Fibroblast of skin of abdomen (primary cell): Measurements from ENCODE around the gene BMP6. TPM values are rescaled to one million over a fixed set of nuclear protein-coding genes. Genes with fewer than 3 reads are reported as not detected.

Experiments
- DNase-seq: peaks from one replicate; pipeline ENCODE4 v3.0.0-alpha.2; 2013
- polyA plus RNA-seq, 2 experiments: library from polyadenylated mRNA; unstranded; fragments of 120-200 nt; gene quantifications; one replicate each; pipeline ENCODE4 v1.2.1, GENCODE V29; 2013; ENCODE audit not compliant: insufficient read length in 2 of 2

BMP6 gene
- 1.3 TPM for polyA plus RNA-seq (2013, experiment 1 of 2; ENCODE audit: insufficient read length)
- polyA plus RNA-seq (2013, experiment 2 of 2; ENCODE audit: insufficient read length) = 1.5 TPM

DNA sequence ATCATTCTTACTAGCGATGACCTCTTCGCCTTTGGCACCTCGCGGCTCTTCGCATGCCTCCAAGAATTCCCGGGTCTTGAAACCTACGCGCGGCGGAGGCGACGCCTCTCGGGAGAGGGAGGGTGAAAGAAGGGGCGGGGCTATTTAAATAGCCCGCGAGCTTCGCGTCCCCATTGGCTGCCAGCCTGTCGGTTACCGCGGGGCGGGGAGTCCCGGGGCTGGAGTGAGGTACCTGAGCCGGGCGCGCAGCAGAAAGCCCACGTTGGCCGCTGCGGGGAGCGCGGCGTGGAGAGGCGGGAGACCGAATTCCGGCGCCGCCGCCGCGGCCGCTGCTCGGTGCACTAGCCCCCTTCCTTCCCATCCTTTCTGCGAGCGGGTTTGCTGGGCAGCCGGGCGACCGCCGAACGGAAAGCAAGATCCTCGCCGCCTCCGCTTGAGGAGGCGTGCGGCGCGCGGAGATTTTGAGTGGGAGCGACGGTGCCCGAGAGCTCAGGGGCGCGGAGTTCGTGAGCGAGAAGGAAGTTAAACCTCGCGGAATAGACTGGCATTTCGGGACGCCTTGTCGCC is at the start of gene BMP6:
Gene BMP6 (plus strand): TSS at position 251 of the 567 bp plus-strand sequence. CDS start 857 bp downstream, outside the sequence.
- peak; percentile 78 for DNase-seq

GRCh38 chr6:7677229-7677628 is 48.7 kb upstream of the BMP6 start:
- no peak for DNase-seq

DNA sequence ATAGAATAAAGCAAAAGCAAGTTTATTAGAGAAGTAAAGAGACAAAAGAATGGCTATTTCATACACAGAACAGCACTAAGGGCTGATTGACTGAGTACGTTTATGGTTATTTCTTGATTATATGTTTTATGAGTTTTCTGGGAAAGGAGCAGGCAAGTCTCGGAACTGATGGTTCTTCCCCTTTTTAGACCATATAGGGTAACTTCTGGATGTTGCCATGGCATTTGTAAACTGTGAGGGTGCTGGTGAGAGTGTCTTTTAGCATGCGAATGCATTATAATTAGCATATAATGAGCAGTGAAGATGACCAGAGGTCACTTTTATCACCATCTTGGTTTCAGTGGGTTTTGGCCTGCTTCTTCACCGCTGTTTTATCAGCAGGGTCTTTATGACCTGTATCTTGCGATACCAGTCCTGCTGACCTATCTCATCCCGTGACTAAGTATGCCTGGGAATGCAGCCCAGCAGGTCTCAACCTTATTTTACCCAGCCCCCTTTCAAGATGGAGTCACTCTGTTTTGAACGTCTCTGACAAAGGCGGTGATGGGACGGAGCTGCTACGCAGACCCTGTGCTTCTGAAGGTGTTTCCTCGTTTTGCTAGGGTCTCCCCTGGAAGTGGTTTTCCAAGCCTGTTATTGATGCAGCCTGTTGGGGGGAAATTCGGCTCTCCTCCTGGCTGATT is 45.4 kb upstream of the BMP6 start:
- DNase-seq = no peak

DNA sequence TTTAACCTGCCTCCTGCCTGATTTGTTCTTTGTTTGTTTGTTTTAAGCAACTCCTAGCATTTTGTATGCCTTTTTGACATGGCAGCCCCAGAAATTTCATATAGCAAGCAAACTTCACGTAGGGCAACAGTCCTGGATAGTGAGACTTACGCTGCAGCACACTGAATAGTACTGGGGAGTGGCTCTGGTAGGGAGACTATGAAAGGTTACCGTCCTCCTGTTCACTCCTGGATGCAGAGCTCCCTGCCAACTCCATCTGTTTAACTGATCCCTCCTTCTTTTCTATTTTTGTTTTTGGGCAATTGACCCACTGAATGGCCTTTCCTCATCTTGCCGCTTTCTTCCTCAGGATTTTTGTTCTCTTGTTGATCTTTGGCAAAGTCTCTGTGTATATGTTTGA is 44.5 kb upstream of the BMP6 start:
- DNase-seq = no peak

DNA sequence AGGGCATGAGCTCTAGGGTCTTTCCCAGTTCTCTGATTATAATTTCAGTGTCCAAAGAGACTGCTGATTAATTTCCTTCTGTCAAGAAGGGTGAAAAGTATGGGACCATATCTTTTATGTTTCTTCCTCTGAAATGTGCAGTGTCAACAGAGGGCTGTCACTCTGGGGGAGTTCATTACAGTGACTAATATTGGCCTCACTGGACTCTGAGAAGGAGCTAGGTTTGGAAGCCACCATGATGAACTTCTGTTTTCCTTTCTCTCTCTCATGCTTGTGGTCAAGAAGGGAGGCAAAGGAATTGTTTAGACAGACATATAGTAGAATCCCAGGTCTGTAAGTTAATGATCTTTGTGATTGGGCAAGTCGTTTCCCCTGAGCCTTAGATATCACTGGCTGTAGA is 41.8 kb upstream of the BMP6 start:
- no peak for DNase-seq

GRCh38 chr6:7684843-7685242 is 41.1 kb upstream of the BMP6 start:
- no peak for DNase-seq

DNA sequence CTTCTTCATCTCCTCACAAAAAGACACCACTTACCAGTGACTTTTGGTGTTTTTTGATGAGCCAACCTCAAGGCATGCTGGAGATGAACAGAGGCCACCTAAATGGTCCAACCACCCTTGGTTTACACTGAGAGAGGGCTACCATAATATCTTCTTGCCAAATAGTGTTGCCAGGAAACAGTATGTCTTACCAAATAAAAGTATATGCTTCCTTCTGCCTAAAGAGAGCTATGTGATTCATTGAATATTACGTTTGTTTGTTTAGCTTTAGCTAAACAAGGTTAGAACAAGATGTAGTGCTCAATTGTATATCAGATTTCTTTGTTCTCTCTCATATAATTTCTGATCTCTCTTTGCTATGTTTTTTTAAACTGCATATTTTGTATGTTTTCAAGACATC is 40.6 kb upstream of the BMP6 start:
- DNase-seq = no peak

DNA sequence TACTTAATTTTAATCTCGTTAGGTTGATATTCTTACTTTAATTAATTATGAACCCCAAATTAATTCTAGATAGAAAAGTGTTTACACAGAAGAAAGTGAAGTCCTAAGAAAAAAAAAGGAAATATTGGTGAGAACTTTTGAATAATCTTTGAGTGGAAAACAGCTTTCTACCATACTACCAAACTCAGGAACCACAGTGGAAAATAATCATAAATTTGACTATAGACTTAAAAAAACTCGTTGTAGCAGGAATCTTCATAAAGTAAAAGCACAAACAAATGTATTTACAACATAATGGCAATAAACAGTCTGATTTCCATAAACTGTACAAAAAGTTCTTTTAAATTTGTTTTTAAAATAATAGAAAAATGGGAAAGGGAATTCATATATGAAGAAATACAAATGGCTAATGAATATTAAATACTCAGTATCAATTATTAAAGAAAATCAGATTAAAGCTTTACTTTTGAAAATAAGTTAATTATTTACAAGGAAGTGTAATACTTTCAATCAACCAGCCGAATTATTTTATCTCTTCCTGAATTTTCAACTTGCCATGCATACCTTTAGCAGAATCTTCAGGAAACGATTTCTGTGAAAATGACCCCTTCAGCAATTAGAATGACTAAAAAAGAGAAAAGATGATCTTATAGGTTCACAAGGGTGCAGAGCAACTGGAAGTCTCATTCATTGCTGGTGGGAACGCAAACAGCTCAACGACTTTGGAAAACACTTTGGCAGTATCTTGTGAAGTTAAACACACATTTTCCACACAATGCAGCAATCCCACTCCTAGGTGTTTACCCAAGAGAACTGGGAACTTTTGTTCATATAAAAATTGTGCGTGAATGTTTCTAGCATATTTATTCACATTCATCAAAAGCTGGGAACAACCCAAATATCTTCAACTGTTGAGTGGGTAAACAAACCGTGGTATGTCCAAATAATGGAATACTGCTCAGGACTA is 38.5 kb upstream of the BMP6 start:
- DNase-seq = no peak

DNA sequence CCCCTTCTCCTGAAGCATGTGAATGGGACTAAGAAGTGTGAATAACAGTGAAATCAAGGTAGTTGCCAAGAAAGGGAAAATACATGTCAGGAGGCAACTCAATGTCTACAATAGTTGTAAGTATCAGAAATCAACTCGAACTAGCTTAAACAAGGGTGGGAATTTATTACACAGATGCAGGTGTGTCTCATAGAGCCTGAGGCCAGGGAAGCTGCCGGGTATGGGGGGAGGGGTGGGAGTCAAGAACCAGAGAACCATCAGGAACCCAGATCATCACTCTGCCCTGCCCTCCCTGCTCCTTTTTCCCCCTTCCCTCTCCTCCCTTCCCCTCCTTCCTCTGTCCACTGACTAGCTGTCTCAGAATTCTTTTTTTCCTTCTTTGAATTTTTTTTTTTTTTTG is 34.9 kb upstream of the BMP6 start:
- no peak for DNase-seq

GRCh38 chr6:7691675-7692452 is 34.0 kb upstream of the BMP6 start:
- DNase-seq = peak; percentile 42

GRCh38 chr6:7692453-7692784 is 33.5 kb upstream of the BMP6 start:
- DNase-seq = no peak

- DNase-seq = no peak
Observed at GRCh38 chr6:7693827-7694226, 32.1 kb upstream of the BMP6 start.

GRCh38 chr6:7696061-7696460 is 29.8 kb upstream of the BMP6 start:
- no peak for DNase-seq

DNA sequence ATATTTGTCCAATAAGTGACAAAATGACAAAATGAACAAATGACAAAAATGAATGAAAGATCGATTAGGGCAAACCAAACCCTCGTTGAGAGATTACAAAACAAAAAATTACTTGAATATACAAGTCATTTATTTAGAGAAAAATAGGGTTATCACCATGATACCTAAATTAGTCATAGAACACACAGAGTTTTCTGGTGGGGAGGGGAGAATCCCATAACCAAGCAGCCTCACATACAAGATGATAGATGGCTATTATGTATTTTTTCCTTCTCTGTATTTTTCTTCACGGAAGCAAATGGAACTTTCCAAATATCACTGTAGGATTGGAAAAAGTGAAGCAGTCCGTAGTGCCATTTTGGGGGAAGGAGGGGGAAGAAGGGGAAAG is 28.5 kb upstream of the BMP6 start:
- DNase-seq = no peak

DNA sequence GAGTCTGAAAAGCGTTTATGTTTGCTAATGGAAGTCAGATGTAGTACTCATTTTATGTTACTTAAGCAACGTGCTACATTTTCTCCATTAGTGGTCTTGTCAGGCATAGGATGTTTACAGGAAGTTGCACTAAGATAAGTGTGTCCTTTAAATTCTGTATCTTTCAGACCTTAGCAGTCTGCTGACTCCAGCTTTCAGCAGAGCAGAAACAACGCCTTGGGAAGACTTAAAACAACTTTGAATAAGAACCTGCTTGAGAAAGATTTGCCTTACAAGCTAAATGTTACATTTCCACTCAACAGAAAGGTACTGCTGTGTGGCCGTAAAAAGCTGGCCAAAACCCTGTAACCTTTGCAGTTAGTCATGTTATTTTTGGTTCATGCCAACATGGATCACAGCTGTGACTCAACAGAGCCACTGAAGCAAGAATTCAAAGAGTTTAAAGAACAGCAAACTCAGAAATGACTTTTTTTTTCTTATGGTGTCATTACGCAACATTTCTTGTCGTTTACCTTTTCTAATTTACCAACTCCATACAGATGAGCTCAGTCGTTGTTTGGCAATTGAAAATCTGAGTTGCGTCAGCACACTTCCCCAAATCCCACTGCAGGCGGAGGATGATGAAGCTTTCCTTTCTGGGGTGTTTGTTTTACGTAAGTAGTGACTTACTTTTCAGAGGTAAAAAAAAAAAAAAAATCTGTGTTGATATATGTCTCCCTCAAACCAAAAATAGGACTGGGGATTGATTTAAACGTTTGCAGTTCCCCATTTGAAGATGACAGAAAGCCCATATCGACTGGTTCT is 27.9 kb upstream of the BMP6 start:
- peak; percentile 73 for DNase-seq

- no peak for DNase-seq
Observed at GRCh38 chr6:7701212-7701834, 24.6 kb upstream of the BMP6 start.

DNA sequence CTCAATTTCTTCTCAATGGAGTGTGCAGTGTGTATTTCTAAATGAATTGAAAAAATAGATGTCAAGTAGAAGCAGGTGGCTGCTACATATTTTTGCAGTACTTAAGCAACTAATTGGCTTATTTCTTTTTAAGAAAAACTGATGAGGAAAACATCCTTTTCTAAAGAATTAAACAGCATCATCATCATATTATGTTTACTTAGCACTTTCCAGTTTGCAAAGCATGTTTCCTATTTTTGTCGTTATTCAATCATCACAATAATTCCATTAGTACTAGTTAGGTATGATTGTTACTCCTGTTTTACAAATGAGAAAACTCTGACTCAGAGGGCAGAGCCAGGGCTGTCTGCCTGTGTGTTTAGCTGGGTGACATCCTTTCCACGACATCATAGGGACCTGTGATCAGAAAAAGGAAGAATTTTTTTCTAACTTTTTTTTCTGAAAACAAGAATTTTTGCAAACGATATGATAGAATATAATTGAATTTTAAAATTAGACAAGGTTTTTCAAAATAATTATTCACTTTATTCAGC is 22.7 kb upstream of the BMP6 start:
- no peak for DNase-seq

DNA sequence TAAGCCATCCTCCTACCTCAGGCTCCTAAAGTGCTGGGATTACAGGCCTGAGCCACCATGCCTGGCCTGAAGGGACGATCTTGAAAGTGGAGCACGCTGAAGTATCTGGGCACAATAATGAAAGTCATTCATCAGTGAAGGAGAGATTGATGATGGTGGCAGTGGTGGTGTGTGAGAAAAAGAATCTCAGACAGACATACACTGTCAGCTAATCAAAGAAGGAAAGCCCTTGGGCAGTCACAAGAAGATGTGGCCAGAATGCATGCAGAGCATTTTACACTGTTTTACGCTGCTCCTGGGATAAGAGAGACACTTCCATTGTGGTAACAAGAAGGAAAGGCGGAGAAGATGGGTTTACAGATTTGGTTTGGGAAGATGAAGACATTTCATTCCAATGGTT is 20.4 kb upstream of the BMP6 start:
- DNase-seq = no peak

GRCh38 chr6:7706269-7706668 is 19.6 kb upstream of the BMP6 start:
- DNase-seq = no peak

DNA sequence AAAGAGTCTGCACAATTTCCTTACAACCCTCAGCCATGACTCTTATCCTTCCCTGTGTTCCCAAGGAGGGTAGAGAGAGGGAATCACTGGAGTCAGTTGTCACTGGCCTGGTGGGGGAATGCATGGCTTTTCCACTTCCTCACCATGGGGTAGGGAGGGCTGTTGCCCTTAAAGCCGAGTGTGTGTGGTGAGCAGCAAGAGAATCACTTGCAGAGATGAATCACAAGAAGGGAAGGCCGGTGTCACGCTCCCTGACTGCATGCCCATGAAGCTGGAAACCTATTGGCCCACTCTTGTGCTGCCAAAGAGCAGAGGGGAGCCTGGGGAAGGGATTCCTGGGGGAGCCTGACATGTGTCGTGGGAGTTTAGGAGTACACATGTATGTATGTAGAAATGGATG is 18.1 kb upstream of the BMP6 start:
- no peak for DNase-seq

DNA sequence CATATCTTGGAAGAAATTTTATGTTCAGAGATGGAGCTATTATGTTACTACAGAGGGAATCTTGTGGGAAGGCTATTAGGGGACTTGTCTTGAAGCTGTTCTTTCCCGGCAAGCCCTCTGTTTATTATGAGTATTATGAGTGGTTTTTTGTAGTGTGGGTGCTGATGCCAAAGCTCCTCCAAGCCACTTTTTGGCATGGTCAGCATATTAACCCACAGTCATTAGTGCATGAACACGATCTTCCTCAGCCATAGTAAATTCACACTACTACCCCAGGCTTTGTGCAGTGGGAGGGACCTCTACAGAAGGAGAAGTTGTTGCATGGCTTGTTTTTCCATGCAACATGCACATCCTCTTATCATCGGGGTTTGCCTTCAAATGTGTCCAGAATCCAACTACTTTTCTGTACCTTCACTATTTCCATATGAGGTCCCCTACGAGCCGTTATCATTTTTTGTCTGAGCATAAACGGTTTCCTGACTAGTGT is 6.5 kb upstream of the BMP6 start:
- DNase-seq = no peak
